Tibial nerve (tissue), 4 donors: ENCODE results near the gene GPR171. TPM values are rescaled to one million over a fixed set of nuclear protein-coding genes. Genes with fewer than 3 reads are reported as not detected.
"Not testable (repeated sequence)": the region's sequence is repeated elsewhere in the genome, so short reads cannot be mapped to it uniquely, and the experiment has no call there.

Source experiments
- DNase-seq, 2 donors: peaks; one replicate each; pipeline ENCODE4 v3.0.0-alpha.2; 2019; ENCODE audit warnings: low spot score in 2 of 2
- H3K27ac ChIP-seq, 4 donors: fragments of 200-600 bp; sonication (generic) in 3 of 4; one replicate each; pipeline ENCODE4 v1.5.1; 2017 to 2019; ENCODE audit warnings: mild to moderate bottlenecking in 1 of 4
- H3K27me3 ChIP-seq, 2 donors: fragments of 200-600 bp; sonication (generic) in 1 of 2; one replicate each; pipeline versions ENCODE4 v1.5.1 to v1.6.0; 2017 to 2019
- H3K36me3 ChIP-seq, 3 donors: fragments of 200-600 bp; sonication (generic); one replicate each; pipeline ENCODE4 v1.5.1; 2018 to 2019
- H3K4me1 ChIP-seq, 4 donors: fragments of 200-600 bp; sonication (generic) in 3 of 4; one replicate each; pipeline ENCODE4 v1.5.1; 2017 to 2019
- H3K4me3 ChIP-seq, 4 donors: fragments of 200-600 bp; sonication (generic) in 3 of 4; one replicate each; pipeline ENCODE4 v1.5.1; 2017 to 2019; ENCODE audit warnings: mild to moderate bottlenecking in 1 of 4, moderate library complexity in 1 of 4
- H3K9me3 ChIP-seq, 4 donors: fragments of 200-600 bp; sonication (generic) in 3 of 4; one replicate each; pipeline ENCODE4 v1.5.1; 2017 to 2019
- CTCF ChIP-seq, 5 experiments: fragments of 200-600 bp in 3 of 5; fragments of 450-650 bp in 2 of 5; sonication (generic) in 3 of 5; IDR thresholded peaks; one replicate each; pipeline ENCODE4 v1.5.1; 2016 to 2019; ENCODE audit warnings: antibody characterized with exemption in 5 of 5, mild to moderate bottlenecking in 3 of 5, moderate library complexity in 2 of 5
- EP300 ChIP-seq, 2 donors: sonication (generic); formaldehyde crosslinking; IDR thresholded peaks; one replicate each; pipeline ENCODE4 v1.6.1; 2017; ENCODE audit warnings: antibody characterized with exemption in 2 of 2, mild to moderate bottlenecking in 1 of 2
- POLR2A ChIP-seq, 2 donors: fragments of 450-650 bp; IDR thresholded peaks; one replicate each; pipeline ENCODE4 v1.6.1; 2017; ENCODE audit warnings: antibody characterized with exemption in 2 of 2, mild to moderate bottlenecking in 2 of 2, moderate library complexity in 2 of 2
- whole genome bisulfite sequencing, 2 donors: methylation state at CpG; one replicate each; pipeline ENCODE4 v1.1.5; 2018; 5-methylcytosine and 5-hydroxymethylcytosine counted together
- total RNA-seq, 4 donors: library from RNA; depleted of rRNA; stranded (reverse); fragments of >200 nt; gene quantifications; one replicate each; pipeline ENCODE4 v1.1.0, GENCODE V29; 2016

The GPR171 gene
- total RNA-seq: 1 to 10 TPM in 2 of 4 donors, under 1 TPM in 1, not detected in 1; 0.84 to 2.7 (median 1.3) TPM

- WGBS, 2 donors: 86 to 88% methylated on average over 3 of the region's 3 CpGs
Measured at GRCh38 chr3:151203051-151203420, at the start of gene GPR171. Gene GPR171, minus strand, starts transcription at chr3:151203216. Its CDS starts 3,830 bp downstream, at chr3:151199386.

GRCh38 chr3:151248772-151249337 is 45.8 kb upstream of the GPR171 start:
- Histone ChIP-seq H3K4me1 (no peaks in the 10 kb centered on the region), H3K4me3 (no peak overlapping the region), H3K36me3 (no peaks in the 10 kb centered on the region), H3K27me3 (no peaks in the 10 kb centered on the region), H3K9me3 (peaks cover 0 to 3% (median 0%) of the 10 kb centered on the region in 4 donors), H3K27ac (peak overlapping the region in 1 of 4 donors; percentile 0)
- no peak for DNase-seq
- WGBS, 2 donors: 40 to 62% methylated on average over 3 of the region's 3 CpGs
- TF ChIP-seq CTCF (IDR thresholded peaks at IDR 0.05) (no peak), POLR2A (IDR thresholded peaks at IDR 0.05) (no peak), EP300 (IDR thresholded peaks at IDR 0.05) (no peak)

More at GRCh38 chr3:151203051-151203420, at the start of gene GPR171:
- TF ChIP-seq EP300 (IDR thresholded peaks at IDR 0.05): no peak
- TF ChIP-seq POLR2A (IDR thresholded peaks at IDR 0.05): no peak
- TF ChIP-seq CTCF (IDR thresholded peaks at IDR 0.05): no peak
- Histone ChIP-seq H3K4me1 (no peaks in the 10 kb centered on the region), H3K9me3 (no peaks in the 10 kb centered on the region), H3K27ac (peak within 1 kb of the TSS in 1 of 4 donors; percentile 41), H3K4me3 (peak within 1 kb of the TSS in 1 of 4 donors; percentile 13), H3K27me3 (no peaks in the 10 kb centered on the region), H3K36me3 (no peaks in the 10 kb centered on the region)
- DNase-seq: no peak

GRCh38 chr3:151242006-151242405 is 39.0 kb upstream of the GPR171 start:
- H3K27me3 ChIP-seq, DNase-seq, H3K36me3 ChIP-seq, H3K4me3 ChIP-seq, H3K4me1 ChIP-seq, H3K27ac ChIP-seq, H3K9me3 ChIP-seq: not testable (repeated sequence)
- WGBS, 2 donors: 90 to 94% methylated on average over 18 of the region's 18 CpGs

- DNase-seq: no peak
- Histone ChIP-seq H3K9me3 (no peaks in the 10 kb centered on the region), H3K4me1 (no peaks in the 10 kb centered on the region), H3K27ac (no peak overlapping the region), H3K4me3 (no peak overlapping the region), H3K27me3 (no peaks in the 10 kb centered on the region), H3K36me3 (no peaks in the 10 kb centered on the region)
- 92 to 94% methylated on average over 7 of the region's 7 CpGs for WGBS, 2 donors
- no peak for TF ChIP-seq EP300 (IDR thresholded peaks at IDR 0.05)
- TF ChIP-seq POLR2A (IDR thresholded peaks at IDR 0.05): no peak
- TF ChIP-seq CTCF (IDR thresholded peaks at IDR 0.05): no peak
Measured at GRCh38 chr3:151236736-151237135, 33.7 kb upstream of the GPR171 start.

- Histone ChIP-seq H3K27me3 (no peaks in the 10 kb centered on the region), H3K27ac (no peak overlapping the region), H3K4me1 (no peaks in the 10 kb centered on the region), H3K9me3 (no peaks in the 10 kb centered on the region), H3K36me3 (no peaks in the 10 kb centered on the region), H3K4me3 (no peak overlapping the region)
- TF ChIP-seq EP300 (IDR thresholded peaks at IDR 0.05) (no peak), POLR2A (IDR thresholded peaks at IDR 0.05) (no peak), CTCF (IDR thresholded peaks at IDR 0.05) (no peak)
- WGBS, 2 donors: 59 to 65% methylated on average over 2 of the region's 2 CpGs
- DNase-seq: no peak
Measured at GRCh38 chr3:151236316-151236715, 33.3 kb upstream of the GPR171 start.
